ENCODE measurements around the gene HIF1AN.

GRCh38 chr10:100598166-100598565 lies 62.4 kb downstream of the HIF1AN start:
- TF ChIP-seq HDGF (IDR thresholded peaks at IDR 0.05; ENCODE audit: borderline replicate concordance) (no peak), BHLHE40 (IDR thresholded peaks at IDR 0.05; ENCODE audit: borderline replicate concordance) (no peak), SUZ12 (IDR thresholded peaks at IDR 0.05) (no peak), TARDBP (IDR thresholded peaks at IDR 0.05) (no peak), L3MBTL2 (conservative IDR thresholded peaks at IDR 0.05) (no peak), ELF4 (IDR thresholded peaks at IDR 0.05) (no peak)

All from HEK293T (cell line).